GM18498 (cell line): ENCODE measurements around the gene SLITRK5.

Experiments
- ATAC-seq: cut with Tn5 transposase; IDR thresholded peaks from one replicate; pipeline ENCODE4 v1.9.1; 2021; ENCODE audit warnings: mild to moderate bottlenecking, moderate library complexity; ENCODE audit not compliant: unreplicated experiment

SLITRK5 gene

GRCh38 chr13:87671031-87671752 lies at the start of gene SLITRK5:
TSS of gene SLITRK5 (plus strand) at chr13:87671371. CDS start at chr13:87675389, 4,018 bp downstream.
- peak; percentile 98 for ATAC-seq

DNA sequence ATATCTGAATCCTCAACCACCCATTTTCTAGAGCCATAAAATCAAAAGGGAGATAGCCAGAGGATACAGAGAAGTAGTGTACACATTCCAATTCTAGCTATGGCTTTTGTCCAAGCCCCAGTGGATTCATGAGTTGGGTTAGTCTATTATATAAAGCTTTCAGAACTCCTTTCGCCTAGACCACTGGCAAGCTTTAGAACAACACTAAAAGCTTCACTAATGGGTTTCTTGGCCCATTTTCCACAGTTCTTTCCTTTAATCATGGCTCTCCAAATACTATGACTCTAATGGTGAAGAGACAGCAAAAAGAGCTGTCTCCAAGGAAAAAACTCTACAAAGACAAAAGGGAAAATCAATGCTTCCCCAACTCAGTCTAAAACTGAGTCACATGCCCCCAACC lies 48.2 kb upstream of the SLITRK5 start:
- no peak for ATAC-seq

DNA sequence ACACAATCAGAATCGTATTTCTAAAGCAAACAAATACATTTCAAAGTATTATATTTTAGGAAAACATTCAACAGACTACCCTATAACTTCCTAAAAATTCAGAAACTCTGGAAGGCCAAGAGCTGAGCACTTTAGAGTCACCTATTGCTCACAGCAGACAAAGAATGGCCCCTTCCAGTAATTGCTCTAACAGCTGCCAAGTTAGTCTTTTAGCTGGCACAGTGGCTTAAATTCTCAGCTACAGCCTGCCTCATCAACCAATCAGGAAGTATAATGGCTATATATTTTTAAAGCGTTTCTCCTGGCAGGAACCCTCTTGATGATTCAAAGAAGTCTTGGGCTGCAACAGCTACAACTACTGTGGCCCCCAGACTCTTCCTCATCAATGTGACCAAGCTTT lies 14.9 kb upstream of the SLITRK5 start:
- no peak for ATAC-seq

- no peak for ATAC-seq
Observed at GRCh38 chr13:87661471-87661870, 9.7 kb upstream of the SLITRK5 start.

DNA sequence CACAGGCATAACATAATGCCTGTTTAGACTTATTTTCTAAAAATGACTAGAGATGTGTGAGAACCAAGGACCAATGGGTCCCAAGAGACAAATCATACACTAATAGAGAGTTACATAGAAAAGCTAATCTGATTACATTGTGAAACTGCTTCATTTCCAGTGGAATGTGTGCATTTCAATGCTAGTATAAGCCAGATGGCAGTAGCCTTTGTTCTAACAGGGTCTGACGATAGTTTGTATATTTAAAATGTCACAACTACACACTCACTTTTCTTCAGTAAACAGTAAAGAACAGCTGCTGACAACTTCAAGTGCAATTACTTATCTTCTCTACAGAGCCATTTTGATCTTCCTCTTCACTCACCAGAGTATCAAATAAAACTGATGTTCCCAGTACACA lies 4.3 kb upstream of the SLITRK5 start:
- no peak for ATAC-seq

- no peak for ATAC-seq
Observed at GRCh38 chr13:87667686-87668085, 3.5 kb upstream of the SLITRK5 start.

- no peak for ATAC-seq
Observed at GRCh38 chr13:87669379-87669978, 1.7 kb upstream of the SLITRK5 start.

DNA sequence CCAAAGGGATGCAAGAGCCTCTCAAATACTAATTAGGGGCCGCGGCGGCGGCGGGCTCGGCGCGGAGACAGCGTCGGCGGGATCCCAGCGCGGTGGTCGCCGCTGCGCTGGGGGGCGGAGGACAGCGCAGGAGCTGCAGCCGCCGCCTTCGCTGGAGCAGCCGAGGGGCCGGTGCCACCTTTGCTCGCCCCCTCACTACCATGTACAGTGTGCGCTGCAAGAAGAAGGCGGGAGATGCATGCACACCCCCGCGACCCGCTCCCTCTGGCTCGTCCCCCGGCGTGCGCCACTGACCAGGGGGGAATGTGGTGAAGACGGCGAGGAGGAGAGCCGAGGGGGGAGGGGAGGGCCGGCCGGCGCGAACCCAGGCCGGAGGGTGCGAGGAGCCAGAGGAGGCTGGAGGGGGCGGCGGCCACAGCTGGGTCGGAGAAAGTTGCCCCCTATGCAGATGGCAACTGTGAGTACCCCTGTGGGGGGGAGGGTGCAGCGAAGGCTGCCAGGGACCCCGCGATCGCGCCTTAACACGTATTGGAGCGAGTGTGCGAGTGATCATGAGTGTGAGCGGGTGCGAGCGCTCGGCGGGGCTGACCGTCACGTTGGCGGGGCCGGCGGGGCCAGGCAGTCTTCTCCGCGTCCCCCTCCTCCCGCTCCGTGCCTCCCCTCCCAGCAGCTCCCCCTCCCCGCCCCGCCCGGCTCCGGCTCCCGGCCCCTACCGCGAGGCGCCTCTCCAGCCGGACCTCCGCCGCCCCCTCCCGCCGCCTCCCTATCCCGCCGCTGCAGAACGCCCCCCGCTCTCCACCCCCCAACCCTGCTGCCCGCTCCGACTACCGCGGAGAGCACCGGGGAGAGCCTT lies 808 bp downstream of the SLITRK5 start:
- no peak for ATAC-seq

- ATAC-seq = no peak
Observed at GRCh38 chr13:87674247-87674738, 3.1 kb downstream of the SLITRK5 start.

DNA sequence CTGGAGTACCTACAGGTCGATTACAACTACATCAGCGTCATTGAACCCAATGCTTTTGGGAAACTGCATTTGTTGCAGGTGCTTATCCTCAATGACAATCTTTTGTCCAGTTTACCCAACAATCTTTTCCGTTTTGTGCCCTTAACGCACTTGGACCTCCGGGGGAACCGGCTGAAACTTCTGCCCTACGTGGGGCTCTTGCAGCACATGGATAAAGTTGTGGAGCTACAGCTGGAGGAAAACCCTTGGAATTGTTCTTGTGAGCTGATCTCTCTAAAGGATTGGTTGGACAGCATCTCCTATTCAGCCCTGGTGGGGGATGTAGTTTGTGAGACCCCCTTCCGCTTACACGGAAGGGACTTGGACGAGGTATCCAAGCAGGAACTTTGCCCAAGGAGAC lies 4.7 kb downstream of the SLITRK5 start:
- ATAC-seq = no peak

DNA sequence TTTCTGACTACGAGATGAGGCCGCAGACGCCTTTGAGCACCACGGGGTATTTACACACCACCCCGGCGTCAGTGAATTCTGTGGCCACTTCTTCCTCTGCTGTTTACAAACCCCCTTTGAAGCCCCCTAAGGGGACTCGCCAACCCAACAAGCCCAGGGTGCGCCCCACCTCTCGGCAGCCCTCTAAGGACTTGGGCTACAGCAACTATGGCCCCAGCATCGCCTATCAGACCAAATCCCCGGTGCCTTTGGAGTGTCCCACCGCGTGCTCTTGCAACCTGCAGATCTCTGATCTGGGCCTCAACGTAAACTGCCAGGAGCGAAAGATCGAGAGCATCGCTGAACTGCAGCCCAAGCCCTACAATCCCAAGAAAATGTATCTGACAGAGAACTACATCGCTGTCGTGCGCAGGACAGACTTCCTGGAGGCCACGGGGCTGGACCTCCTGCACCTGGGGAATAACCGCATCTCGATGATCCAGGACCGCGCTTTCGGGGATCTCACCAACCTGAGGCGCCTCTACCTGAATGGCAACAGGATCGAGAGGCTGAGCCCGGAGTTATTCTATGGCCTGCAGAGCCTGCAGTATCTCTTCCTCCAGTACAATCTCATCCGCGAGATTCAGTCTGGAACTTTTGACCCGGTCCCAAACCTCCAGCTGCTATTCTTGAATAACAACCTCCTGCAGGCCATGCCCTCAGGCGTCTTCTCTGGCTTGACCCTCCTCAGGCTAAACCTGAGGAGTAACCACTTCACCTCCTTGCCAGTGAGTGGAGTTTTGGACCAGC lies 5.3 kb downstream of the SLITRK5 start:
- ATAC-seq = no peak

GRCh38 chr13:87677043-87677495 lies 5.9 kb downstream of the SLITRK5 start:
- ATAC-seq = no peak

- no peak for ATAC-seq
Observed at GRCh38 chr13:87677496-87678371, 6.6 kb downstream of the SLITRK5 start.

- ATAC-seq = no peak
Observed at GRCh38 chr13:87678372-87678752, 7.2 kb downstream of the SLITRK5 start.

DNA sequence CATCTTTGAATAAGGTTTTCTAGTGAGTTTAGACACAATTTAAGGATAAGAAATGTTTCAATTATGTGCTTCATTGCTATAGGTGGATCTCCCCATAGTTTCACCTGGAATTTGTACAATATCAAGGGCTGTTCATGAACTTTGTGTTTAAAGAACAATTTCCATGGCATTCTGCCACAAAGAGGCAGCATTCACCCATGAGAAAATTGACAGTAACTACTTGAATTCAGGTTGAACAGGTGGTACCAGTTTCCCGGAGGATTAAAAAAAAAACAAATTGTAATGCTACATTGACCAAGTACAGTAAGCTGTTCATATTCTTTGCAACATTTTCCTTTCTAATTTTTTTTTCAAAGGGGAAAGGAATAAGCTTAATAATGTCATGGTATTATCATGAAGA lies 9.1 kb downstream of the SLITRK5 start:
- no peak for ATAC-seq

GRCh38 chr13:87684850-87685742 lies 13.9 kb downstream of the SLITRK5 start:
- no peak for ATAC-seq

DNA sequence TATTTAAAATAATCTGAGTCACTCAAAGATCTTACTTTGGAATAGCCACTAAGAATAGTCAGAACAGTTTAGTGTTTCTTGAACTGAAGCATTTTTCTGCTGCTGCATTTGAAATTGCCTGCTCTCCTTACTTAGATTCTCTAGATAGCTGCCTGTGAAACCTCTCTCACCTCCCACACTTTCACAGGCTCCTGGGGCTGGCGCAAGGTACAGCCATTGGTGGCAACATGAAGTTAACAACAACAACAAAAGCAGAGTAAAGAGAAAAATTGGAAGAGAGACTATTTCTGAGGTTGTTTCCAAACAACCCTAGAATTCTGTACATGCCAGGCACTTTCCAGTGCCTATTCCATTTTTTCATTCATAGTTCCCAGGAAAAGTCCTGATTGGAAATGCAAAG lies 25.3 kb downstream of the SLITRK5 start:
- ATAC-seq = no peak

DNA sequence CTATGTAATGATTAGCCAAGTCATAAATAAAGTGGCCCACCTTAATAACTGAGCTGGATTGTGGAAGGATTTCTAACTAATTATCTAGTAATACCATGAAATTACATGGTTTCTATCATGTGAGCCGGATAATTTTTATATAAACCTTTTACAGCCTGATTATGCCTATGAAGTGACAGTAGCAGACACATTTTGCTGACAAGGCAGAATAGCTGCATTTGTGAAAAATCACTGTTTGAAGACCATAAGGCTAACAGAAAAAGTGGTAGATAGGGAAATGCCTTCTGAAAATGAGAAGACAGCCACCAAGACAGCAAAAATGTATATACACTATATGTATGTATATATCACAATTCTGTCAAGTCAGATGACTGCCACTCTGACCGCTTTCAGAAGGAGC lies 27.1 kb downstream of the SLITRK5 start:
- no peak for ATAC-seq

DNA sequence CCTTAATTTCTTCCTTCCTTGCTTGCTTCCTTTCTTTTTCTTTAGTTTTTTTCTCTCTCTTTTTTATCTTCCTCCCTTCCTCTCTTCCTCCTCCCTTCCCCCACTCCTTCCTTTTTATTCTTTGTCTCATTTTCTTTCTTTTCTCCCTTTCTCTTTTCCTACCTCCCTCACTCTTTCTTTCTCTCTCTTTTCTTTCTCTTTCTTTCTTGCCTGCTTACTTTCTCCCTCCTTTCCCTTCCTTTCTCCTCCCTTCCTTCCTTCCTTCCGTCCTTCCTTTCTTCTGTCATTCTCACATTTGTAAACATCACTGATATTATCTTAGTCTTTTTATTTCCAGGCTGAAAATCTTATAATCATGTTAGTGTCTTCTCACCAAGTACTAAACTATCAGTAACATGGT lies 38.8 kb downstream of the SLITRK5 start:
- ATAC-seq = no peak
